Duodenal mucosa (tissue), 2 donors: ENCODE measurements around the gene SLC5A5.

Source experiments
- H3K27ac ChIP-seq: one replicate; pipeline ENCODE4 v1.7.0; 2013; ENCODE audit warnings: low read depth, low read length
- H3K27me3 ChIP-seq, 2 donors: one replicate each; pipeline ENCODE4 v1.7.0; 2013; ENCODE audit warnings: low read length in 2 of 2, control low read depth in 1 of 2; ENCODE audit not compliant: insufficient read depth in 2 of 2, control insufficient read depth in 1 of 2
- H3K36me3 ChIP-seq, 2 donors: one replicate each; pipeline ENCODE4 v1.7.0; 2013; ENCODE audit warnings: low read length in 2 of 2, control low read depth in 1 of 2; ENCODE audit not compliant: insufficient read depth in 2 of 2, control insufficient read depth in 1 of 2
- H3K4me1 ChIP-seq, 2 donors: one replicate each; pipeline ENCODE4 v1.7.0; 2013; ENCODE audit warnings: low read length in 2 of 2, control low read depth in 1 of 2; ENCODE audit not compliant: insufficient read depth in 2 of 2, control insufficient read depth in 1 of 2
- H3K4me3 ChIP-seq, 2 donors: one replicate each; pipeline ENCODE4 v1.7.0; 2013; ENCODE audit warnings: low read length in 2 of 2, low read depth in 1 of 2
- H3K9ac ChIP-seq, 2 donors: one replicate each; pipeline ENCODE4 v1.7.0; 2013; ENCODE audit warnings: low read length in 2 of 2, low read depth in 1 of 2
- H3K9me3 ChIP-seq, 2 donors: one replicate each; pipeline ENCODE4 v1.7.0; 2013; ENCODE audit warnings: low read length in 2 of 2, control low read depth in 1 of 2; ENCODE audit not compliant: control insufficient read depth in 1 of 2

SLC5A5 gene

DNA sequence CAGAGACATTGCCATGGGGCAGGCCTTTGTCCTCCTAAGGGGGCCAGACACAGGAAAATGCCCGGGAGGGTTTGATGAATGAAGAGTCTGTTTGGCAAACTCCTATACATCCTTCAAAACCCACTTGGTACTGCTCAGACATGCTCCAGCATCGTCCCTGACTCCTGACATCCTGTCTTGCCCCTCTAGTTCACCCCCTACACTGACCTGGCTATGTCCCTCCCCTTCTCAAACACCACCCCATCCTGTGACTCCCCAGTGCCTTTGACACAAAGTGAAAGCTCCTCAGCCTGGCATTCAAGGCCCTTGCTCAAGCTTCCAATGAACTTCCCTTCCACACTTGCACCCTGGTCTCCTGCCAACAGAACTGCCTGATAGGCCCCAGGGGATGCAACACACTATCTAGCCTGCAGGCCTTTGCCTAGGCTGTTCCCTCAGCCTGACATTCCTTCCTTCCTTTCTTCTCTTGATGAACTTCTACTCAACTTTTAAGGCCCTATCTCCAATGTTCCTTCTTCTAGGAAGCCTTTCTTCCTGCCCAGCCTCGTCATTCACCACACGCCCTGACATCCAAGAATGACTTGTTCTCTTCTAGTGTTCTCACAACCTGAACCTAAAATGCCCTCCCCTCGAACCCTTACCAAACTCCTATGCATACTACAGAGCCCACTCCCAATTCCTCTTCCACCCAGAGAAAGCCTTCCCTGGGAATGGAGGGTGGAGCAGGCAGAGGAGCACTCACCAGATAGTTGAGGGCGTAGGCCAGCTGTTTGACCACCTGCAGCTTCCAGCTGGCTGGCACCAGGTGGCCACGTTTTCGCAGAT is 36.4 kb upstream of the SLC5A5 start:
- H3K9ac ChIP-seq = no peak overlapping the region
- no peaks in the 10 kb centered on the region for H3K9me3 ChIP-seq
- peaks cover 1 to 7% of the 10 kb centered on the region in 2 donors for H3K4me1 ChIP-seq
- H3K27me3 ChIP-seq = peaks cover 0 to 5% of the 10 kb centered on the region in 2 donors
- no peak overlapping the region for H3K4me3 ChIP-seq
- no peak overlapping the region for H3K27ac ChIP-seq
- H3K36me3 ChIP-seq = peaks cover 0 to 3% of the 10 kb centered on the region in 2 donors

DNA sequence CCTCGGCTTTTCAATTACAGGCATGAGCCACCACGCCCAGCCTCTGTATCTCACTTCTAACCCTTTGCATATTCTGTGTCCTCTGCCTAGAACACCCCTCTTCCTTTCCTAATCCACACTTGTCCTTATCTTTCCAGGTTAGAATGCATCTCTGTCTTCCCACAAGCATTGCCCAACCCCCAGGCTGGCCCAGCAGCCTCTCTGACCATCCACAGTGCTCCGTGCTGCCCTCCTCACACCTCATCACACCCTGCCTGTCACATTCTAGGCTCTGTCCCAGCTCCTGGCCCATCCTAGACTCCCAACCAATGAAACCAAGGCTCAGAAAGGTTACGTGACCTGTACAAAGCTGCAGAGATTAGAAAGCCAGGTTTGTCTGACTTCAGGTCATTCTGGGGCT is 35.2 kb upstream of the SLC5A5 start:
- Histone ChIP-seq H3K27me3 (peaks cover 0 to 4% of the 10 kb centered on the region in 2 donors), H3K9me3 (no peaks in the 10 kb centered on the region), H3K4me1 (peaks cover 0 to under 1% of the 10 kb centered on the region in 2 donors), H3K4me3 (no peak overlapping the region), H3K9ac (no peak overlapping the region), H3K36me3 (peaks cover 0 to 7% of the 10 kb centered on the region in 2 donors), H3K27ac (no peak overlapping the region)

DNA sequence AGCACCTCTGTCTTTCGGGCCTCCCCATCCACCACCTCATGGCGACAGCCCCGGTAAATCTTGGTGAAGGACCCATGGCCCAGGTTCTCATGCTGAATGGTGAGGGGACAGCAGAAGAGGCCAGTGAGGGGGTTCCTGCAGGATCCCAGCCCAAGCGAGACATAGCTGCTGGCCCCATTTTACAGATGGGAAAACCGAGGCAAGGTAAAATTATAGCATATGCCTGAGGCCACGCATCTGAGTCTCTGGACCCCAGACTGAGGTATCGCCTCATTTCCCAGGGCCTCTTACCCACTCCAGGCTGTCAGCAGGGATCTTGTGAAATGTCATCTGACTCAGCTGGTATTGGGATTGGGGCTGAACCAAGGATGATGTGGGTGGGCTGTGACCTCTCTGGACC is 33.8 kb upstream of the SLC5A5 start:
- H3K4me3 ChIP-seq = no peak overlapping the region
- H3K36me3 ChIP-seq = peaks cover 0 to 7% of the 10 kb centered on the region in 2 donors
- no peak overlapping the region for H3K9ac ChIP-seq
- H3K27ac ChIP-seq = no peak overlapping the region
- no peaks in the 10 kb centered on the region for H3K9me3 ChIP-seq
- H3K27me3 ChIP-seq = no peaks in the 10 kb centered on the region
- peaks cover 0 to 4% of the 10 kb centered on the region in 2 donors for H3K4me1 ChIP-seq

DNA sequence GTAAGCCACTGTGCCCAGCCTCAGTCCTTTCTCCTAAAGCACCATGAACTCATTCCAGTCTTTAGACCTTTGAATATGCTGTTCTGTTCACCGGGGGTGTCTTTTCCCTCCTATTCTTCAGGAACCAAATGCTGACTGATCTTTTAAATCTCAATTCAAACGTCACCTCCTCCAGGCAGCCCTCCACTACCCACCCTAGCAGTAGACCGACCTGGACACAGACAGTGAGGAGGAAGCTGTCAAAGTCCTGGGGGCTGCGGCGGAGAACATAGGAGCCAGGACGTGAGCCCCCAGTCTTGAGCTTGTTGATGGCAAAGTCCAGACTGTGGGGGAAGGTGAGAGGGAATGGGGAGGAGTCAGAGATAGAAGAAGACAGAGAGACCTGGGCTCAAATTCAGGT is 31.7 kb upstream of the SLC5A5 start:
- H3K4me3 ChIP-seq = no peak overlapping the region
- no peaks in the 10 kb centered on the region for H3K9me3 ChIP-seq
- no peak overlapping the region for H3K9ac ChIP-seq
- H3K27ac ChIP-seq = no peak overlapping the region
- H3K36me3 ChIP-seq = peaks cover 0 to 7% of the 10 kb centered on the region in 2 donors
- peaks cover 0 to 4% of the 10 kb centered on the region in 2 donors for H3K4me1 ChIP-seq
- no peaks in the 10 kb centered on the region for H3K27me3 ChIP-seq

DNA sequence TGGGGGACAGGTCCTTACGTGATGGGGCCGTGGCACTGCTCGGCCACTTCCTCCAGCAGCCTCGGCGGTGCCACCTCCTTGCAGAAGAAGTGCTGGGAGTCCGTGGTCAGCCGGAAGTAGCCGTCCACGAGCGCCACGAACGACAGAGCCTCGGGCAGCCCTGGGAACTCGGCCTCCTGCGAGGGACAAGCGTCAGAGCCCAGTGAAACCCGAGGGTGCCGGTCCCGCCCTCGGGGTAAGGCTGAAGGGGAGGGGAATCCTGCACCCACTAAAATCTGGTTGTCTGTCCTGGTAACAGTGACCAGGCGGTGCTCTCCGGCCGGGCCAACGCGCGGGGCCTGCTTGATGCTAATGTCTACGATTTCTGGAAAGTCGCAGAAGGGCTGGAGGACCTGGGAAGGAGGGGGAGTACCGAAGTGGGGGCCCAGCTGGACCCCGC is 30.4 kb upstream of the SLC5A5 start:
- Histone ChIP-seq H3K4me3 (no peak overlapping the region), H3K36me3 (peaks cover 0 to 7% of the 10 kb centered on the region in 2 donors), H3K9me3 (no peaks in the 10 kb centered on the region), H3K27me3 (no peaks in the 10 kb centered on the region), H3K9ac (no peak overlapping the region), H3K4me1 (peaks cover 0 to 4% of the 10 kb centered on the region in 2 donors), H3K27ac (no peak overlapping the region)

DNA sequence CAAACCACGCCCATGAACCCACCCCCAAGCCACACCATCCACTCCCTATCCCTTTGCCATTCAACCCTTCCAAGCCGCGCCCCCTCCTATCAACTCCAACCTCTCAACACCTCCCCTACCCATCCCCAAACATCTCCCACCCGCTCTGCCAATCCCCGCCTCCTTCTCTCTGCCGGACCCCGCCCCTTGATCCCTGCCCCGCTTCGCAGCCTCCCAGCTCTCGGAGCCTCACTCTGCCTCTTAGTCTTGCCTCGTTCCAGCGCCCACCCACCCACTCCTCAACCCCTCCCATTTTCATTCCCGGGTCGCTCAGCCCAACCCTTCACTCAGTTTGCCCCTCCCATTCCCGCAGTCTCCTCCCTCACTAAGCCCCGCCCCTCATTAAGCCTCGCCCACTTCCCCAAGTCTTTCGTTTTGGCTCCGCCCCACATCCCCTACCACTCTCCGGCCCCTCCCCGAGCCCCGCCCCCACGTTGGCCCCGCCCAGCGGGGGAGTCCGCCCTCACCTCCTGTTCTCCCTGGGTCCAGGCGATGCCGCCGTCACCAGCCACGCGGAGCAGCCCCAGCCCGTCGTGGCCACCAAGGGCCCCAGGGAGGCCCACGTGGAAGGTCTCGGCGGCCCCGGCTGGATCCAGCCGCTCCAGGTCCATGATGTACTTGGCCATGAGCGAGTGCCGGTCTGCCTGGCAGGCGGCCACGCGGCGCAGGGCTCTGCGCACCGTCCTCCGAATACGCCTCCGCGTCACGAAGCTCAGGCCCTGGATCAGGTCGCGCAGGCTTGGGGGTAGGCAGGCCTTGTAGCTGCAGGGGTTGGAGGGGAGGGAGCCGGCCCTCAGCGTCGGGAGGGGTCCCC is 29.7 kb upstream of the SLC5A5 start:
- H3K36me3 ChIP-seq = peaks cover 0 to 7% of the 10 kb centered on the region in 2 donors
- H3K4me1 ChIP-seq = peaks cover 0 to 4% of the 10 kb centered on the region in 2 donors
- H3K9ac ChIP-seq = no peak overlapping the region
- H3K27ac ChIP-seq = no peak overlapping the region
- no peaks in the 10 kb centered on the region for H3K9me3 ChIP-seq
- no peaks in the 10 kb centered on the region for H3K27me3 ChIP-seq
- no peak overlapping the region for H3K4me3 ChIP-seq

DNA sequence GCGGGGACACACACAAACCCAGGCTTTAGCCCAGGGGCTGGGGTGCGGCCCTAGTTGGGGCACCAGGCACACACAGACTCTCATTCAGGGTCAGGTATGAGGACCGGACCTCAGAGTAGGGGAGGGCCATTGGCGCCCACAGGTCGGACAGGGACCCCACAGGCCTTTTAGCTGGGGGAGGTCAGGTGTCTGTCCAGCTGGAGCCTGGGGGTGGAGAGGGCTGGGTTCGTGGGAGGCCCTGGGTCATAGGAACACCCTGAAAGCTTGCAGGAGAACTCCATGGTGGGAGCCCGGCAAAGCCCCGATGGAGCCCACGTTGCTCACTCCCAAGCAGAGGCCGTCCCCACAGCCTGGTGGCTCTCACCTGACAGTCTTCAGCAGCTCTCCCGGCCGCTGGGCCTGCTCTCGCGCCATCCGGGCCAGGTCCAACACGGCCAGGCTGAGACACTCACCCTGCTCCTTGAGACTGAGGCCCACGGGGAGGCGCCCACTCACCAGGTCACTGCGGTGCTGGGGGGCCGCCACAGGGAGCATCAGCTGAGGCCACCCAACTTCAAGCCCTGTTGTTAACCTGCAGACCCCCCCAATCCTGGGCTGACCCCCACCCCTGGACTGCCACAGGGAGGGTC is 29.0 kb upstream of the SLC5A5 start:
- Histone ChIP-seq H3K4me1 (peaks cover under 1 to 4% of the 10 kb centered on the region in 2 donors), H3K9me3 (no peaks in the 10 kb centered on the region), H3K4me3 (no peak overlapping the region), H3K36me3 (peaks cover 0 to 7% of the 10 kb centered on the region in 2 donors), H3K9ac (no peak overlapping the region), H3K27ac (no peak overlapping the region), H3K27me3 (peaks cover 0 to under 1% of the 10 kb centered on the region in 2 donors)

DNA sequence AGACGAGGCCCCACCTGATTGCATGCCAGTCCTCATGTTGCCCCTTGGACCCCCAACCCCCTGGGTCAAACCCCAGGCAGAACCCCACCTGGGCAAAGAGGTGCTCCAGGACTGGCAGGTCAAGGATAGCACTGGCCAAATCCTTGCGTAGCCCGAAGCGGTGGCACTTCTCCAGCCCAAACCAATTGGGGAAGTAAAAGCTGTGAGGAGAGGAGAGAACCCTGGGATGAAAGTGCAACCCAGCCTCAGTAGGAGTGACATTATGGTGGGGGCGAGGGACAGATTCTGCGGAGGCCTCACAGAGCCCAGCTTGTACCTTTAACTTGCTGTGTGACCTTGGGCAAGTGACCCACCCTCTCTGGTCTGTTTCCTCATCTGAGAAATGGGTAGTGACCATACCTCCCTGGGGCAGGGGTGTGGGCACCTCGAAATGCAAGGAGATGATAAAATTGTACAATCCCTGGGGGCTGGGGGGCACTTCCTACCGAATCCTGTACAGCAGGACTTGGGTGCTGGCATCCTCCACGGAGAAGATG is 28.4 kb upstream of the SLC5A5 start:
- Histone ChIP-seq H3K36me3 (peaks cover 0 to 7% of the 10 kb centered on the region in 2 donors), H3K9ac (no peak overlapping the region), H3K4me1 (peaks cover 4 to 6% of the 10 kb centered on the region in 2 donors), H3K27ac (no peak overlapping the region), H3K4me3 (no peak overlapping the region), H3K9me3 (no peaks in the 10 kb centered on the region), H3K27me3 (peaks cover 0 to 3% of the 10 kb centered on the region in 2 donors)

DNA sequence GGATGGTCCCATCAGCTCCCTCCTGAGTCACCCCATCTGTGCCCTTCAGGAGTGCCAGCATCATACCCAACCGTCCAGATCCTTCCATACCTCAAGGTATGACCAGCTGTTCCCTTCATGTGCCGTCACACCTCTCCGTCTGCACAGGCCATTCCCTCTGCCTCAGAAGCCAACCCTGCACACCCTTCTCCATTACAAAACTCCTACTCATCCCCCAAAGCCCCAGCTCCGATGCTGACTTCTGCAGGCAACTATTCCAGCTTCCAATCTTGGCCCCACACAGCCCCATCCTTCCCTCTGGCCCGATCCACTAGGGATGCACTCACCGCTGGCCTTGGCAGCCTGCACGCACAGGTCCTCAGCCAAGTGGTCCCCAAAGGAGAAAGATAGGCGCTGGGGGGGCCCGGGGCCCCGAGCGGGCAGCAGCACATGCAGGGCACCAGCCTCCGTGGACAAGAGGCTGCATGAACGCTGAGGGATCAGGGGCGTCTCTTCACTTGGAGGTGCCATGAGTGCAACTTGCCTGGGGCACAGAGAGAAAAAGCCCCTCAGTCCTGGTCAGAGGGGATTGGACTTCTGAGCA is 27.7 kb upstream of the SLC5A5 start:
- Histone ChIP-seq H3K27ac (no peak overlapping the region), H3K4me3 (no peak overlapping the region), H3K36me3 (peaks cover 0 to 7% of the 10 kb centered on the region in 2 donors), H3K4me1 (peaks cover 4 to 6% of the 10 kb centered on the region in 2 donors), H3K9me3 (no peaks in the 10 kb centered on the region), H3K27me3 (peaks cover 0 to 3% of the 10 kb centered on the region in 2 donors), H3K9ac (no peak overlapping the region)
